ENCODE results near the gene CDH23. TPM values are rescaled to one million over a fixed set of nuclear protein-coding genes. Genes with fewer than 3 reads are reported as not detected.

The CDH23 gene
- polyA plus RNA-seq, 1 donor from 2014 or later: 6.6 TPM

- no peak overlapping the region for H3K4me2 ChIP-seq (ENCODE audit: low read length)
- H3F3A ChIP-seq (ENCODE audit: insufficient read depth, low read length, poor library complexity, severe bottlenecking): no peaks in the 10 kb centered on the region
- H3K9me2 ChIP-seq (ENCODE audit: insufficient read depth, low read length): no peaks in the 10 kb centered on the region
- H4K20me1 ChIP-seq (ENCODE audit: insufficient read depth): no peaks in the 10 kb centered on the region
- no peaks in the 10 kb centered on the region for H3K27me3 ChIP-seq (ENCODE audit: insufficient read depth, low read depth, low read length)
- H3K4me3 ChIP-seq (ENCODE audit: low read length): no peak overlapping the region
- H3K9ac ChIP-seq (ENCODE audit: low read length): no peak overlapping the region
- H2AFZ ChIP-seq (ENCODE audit: low read depth, low read length): no peak overlapping the region
- H3K36me3 ChIP-seq (ENCODE audit: insufficient read depth, low read length): no peaks in the 10 kb centered on the region
- no peaks in the 10 kb centered on the region for H3K79me2 ChIP-seq (replicated peaks; ENCODE audit: insufficient read depth, low read length)
- H3K27ac ChIP-seq (ENCODE audit: low read length): no peak overlapping the region
- H3K9me3 ChIP-seq (ENCODE audit: low read length): no peaks in the 10 kb centered on the region
- no peak for TF ChIP-seq SMC3 (conservative IDR thresholded peaks at IDR 0.05; ENCODE audit: poor library complexity)
- TF ChIP-seq REST (IDR thresholded peaks at IDR 0.05; ENCODE audit: borderline replicate concordance): no peak
- TF ChIP-seq TAF1 (IDR thresholded peaks at IDR 0.05; ENCODE audit: low read depth): no peak
- no peak for TF ChIP-seq EZH2 (IDR thresholded peaks at IDR 0.05; ENCODE audit: borderline replicate concordance, insufficient read depth, low read length, poor library complexity, severe bottlenecking)
- no peak for TF ChIP-seq POLR2AphosphoS5 (IDR thresholded peaks at IDR 0.05)
- TF ChIP-seq RAD21 (conservative IDR thresholded peaks at IDR 0.05): no peak
- TF ChIP-seq MXI1 (conservative IDR thresholded peaks at IDR 0.05; ENCODE audit: poor library complexity, severe bottlenecking): no peak
- TF ChIP-seq EP300 (conservative IDR thresholded peaks at IDR 0.05; ENCODE audit: poor library complexity, severe bottlenecking): no peak
- no peak for TF ChIP-seq CTCF (IDR thresholded peaks at IDR 0.05; ENCODE audit: poor library complexity, severe bottlenecking)
Measured at GRCh38 chr10:71693377-71693776, 296.7 kb downstream of the CDH23 start.

GRCh38 chr10:71694039-71694501 is 297.4 kb downstream of the CDH23 start:
- Histone ChIP-seq H3K4me3 (ENCODE audit: low read length) (no peak overlapping the region), H4K20me1 (ENCODE audit: insufficient read depth) (no peaks in the 10 kb centered on the region), H3K9ac (ENCODE audit: low read length) (no peak overlapping the region), H3K27me3 (ENCODE audit: insufficient read depth, low read depth, low read length) (no peaks in the 10 kb centered on the region), H3K79me2 (replicated peaks; ENCODE audit: insufficient read depth, low read length) (no peaks in the 10 kb centered on the region), H2AFZ (ENCODE audit: low read depth, low read length) (no peak overlapping the region), H3K9me2 (ENCODE audit: insufficient read depth, low read length) (no peaks in the 10 kb centered on the region), H3K4me2 (ENCODE audit: low read length) (no peak overlapping the region), H3F3A (ENCODE audit: insufficient read depth, low read length, poor library complexity, severe bottlenecking) (no peaks in the 10 kb centered on the region), H3K9me3 (ENCODE audit: low read length) (no peaks in the 10 kb centered on the region), H3K27ac (ENCODE audit: low read length) (no peak overlapping the region), H3K36me3 (ENCODE audit: insufficient read depth, low read length) (no peaks in the 10 kb centered on the region)
- no peak for TF ChIP-seq RAD21 (conservative IDR thresholded peaks at IDR 0.05)
- TF ChIP-seq SMC3 (conservative IDR thresholded peaks at IDR 0.05; ENCODE audit: poor library complexity): no peak
- no peak for TF ChIP-seq CTCF (IDR thresholded peaks at IDR 0.05; ENCODE audit: poor library complexity, severe bottlenecking)
- no peak for TF ChIP-seq EP300 (conservative IDR thresholded peaks at IDR 0.05; ENCODE audit: poor library complexity, severe bottlenecking)

All from neural cell (in vitro differentiated cells).